Measurements from ENCODE around the gene NIPSNAP3A. TPM values are rescaled to one million over a fixed set of nuclear protein-coding genes. Genes with fewer than 3 reads are reported as not detected.

The NIPSNAP3A gene
- total RNA-seq, 4 donors from 2014 or later: 21.9 to 42.0 (median 24.4) TPM

- Histone ChIP-seq H3K4me3 (no peak overlapping the region), H3K36me3 (peaks cover 0 to 6% of the 10 kb centered on the region in 2 donors), H3K27me3 (no peaks in the 10 kb centered on the region), H3K4me1 (no peaks in the 10 kb centered on the region), H3K9me3 (no peaks in the 10 kb centered on the region), H3K27ac (no peak overlapping the region)
- WGBS, 2 donors (ENCODE audit: low coverage in 1 of 2): 35 to 54% methylated on average over 1 of the region's 1 CpG
- no peak for ATAC-seq
- no peak for TF ChIP-seq EP300 (IDR thresholded peaks at IDR 0.05)
- TF ChIP-seq POLR2AphosphoS5 (IDR thresholded peaks at IDR 0.05): peak; percentile 37
Observed at GRCh38 chr9:104776797-104777196, 29.3 kb downstream of the NIPSNAP3A start.

GRCh38 chr9:104778802-104779201 lies 31.3 kb downstream of the NIPSNAP3A start:
- Histone ChIP-seq H3K27me3 (no peaks in the 10 kb centered on the region), H3K27ac (no peak overlapping the region), H3K4me1 (no peaks in the 10 kb centered on the region), H3K4me3 (no peak overlapping the region), H3K36me3 (peaks cover 5 to 26% of the 10 kb centered on the region in 2 donors), H3K9me3 (no peaks in the 10 kb centered on the region)
- no peak for ATAC-seq
- TF ChIP-seq EP300 (IDR thresholded peaks at IDR 0.05): no peak
- TF ChIP-seq POLR2AphosphoS5 (IDR thresholded peaks at IDR 0.05): no peak
- TF ChIP-seq CTCF (IDR thresholded peaks at IDR 0.05): no peak
- TF ChIP-seq POLR2A (IDR thresholded peaks at IDR 0.05): no peak
- 59 to 95% methylated on average over 3 to 4 of the region's 4 CpGs for WGBS, 2 donors (ENCODE audit: low coverage in 1 of 2)

- no peaks in the 10 kb centered on the region for H3K4me1 ChIP-seq
- WGBS, 2 donors (ENCODE audit: low coverage in 1 of 2): 40% methylated on average over 1 of the region's 1 CpG; no CpG with 5 or more reads in 1 of the 2 donors
- H3K27ac ChIP-seq: no peak overlapping the region
- H3K9me3 ChIP-seq: no peaks in the 10 kb centered on the region
- TF ChIP-seq POLR2AphosphoS5 (IDR thresholded peaks at IDR 0.05): no peak
- TF ChIP-seq CTCF (IDR thresholded peaks at IDR 0.05): no peak
- TF ChIP-seq EP300 (IDR thresholded peaks at IDR 0.05): no peak
- TF ChIP-seq POLR2A (IDR thresholded peaks at IDR 0.05): no peak
- H3K4me3 ChIP-seq: no peak overlapping the region
- ATAC-seq: no peak
- H3K27me3 ChIP-seq: no peaks in the 10 kb centered on the region
- H3K36me3 ChIP-seq: peaks cover 5 to 32% of the 10 kb centered on the region in 2 donors
Observed at GRCh38 chr9:104779334-104779733, 31.9 kb downstream of the NIPSNAP3A start.

GRCh38 chr9:104779946-104780535 lies 32.6 kb downstream of the NIPSNAP3A start:
- Histone ChIP-seq H3K36me3 (peaks cover 5 to 39% of the 10 kb centered on the region in 2 donors), H3K9me3 (no peaks in the 10 kb centered on the region), H3K4me1 (no peaks in the 10 kb centered on the region), H3K4me3 (no peak overlapping the region), H3K27me3 (no peaks in the 10 kb centered on the region), H3K27ac (no peak overlapping the region)
- TF ChIP-seq POLR2AphosphoS5 (IDR thresholded peaks at IDR 0.05): no peak
- no peak for TF ChIP-seq EP300 (IDR thresholded peaks at IDR 0.05)
- TF ChIP-seq POLR2A (IDR thresholded peaks at IDR 0.05): no peak
- TF ChIP-seq CTCF (IDR thresholded peaks at IDR 0.05): no peak
- no peak for ATAC-seq
- WGBS, 2 donors (ENCODE audit: low coverage in 1 of 2): 80 to 88% methylated on average over 7 to 9 of the region's 9 CpGs

- WGBS, 2 donors (ENCODE audit: low coverage in 1 of 2): 82 to 100% methylated on average over 1 of the region's 1 CpG
- H3K9me3 ChIP-seq: no peaks in the 10 kb centered on the region
- H3K36me3 ChIP-seq: peaks cover 9 to 47% of the 10 kb centered on the region in 2 donors
- ATAC-seq: no peak
- no peak overlapping the region for H3K4me3 ChIP-seq
- no peak overlapping the region for H3K27ac ChIP-seq
- no peaks in the 10 kb centered on the region for H3K4me1 ChIP-seq
- H3K27me3 ChIP-seq: no peaks in the 10 kb centered on the region
- no peak for TF ChIP-seq POLR2AphosphoS5 (IDR thresholded peaks at IDR 0.05)
- TF ChIP-seq CTCF (IDR thresholded peaks at IDR 0.05): peak in 2 of 4 experiments; percentile 7 to 33
Observed at GRCh38 chr9:104780796-104781395, 33.4 kb downstream of the NIPSNAP3A start.

All from gastroesophageal sphincter (tissue), 4 donors.